Upper lobe of right lung (tissue), 1 donor: ENCODE measurements around the gene CBL. TPM values are rescaled to one million over a fixed set of nuclear protein-coding genes. Genes with fewer than 3 reads are reported as not detected.
A peak's percentile ranks its signal among the peaks of the same experiment; 100 is the strongest.

Experiments
- ATAC-seq: fragments of 200-7000 bp; cut with Tn5 transposase; one replicate; pipeline ENCODE4 v1.9.1; 2020; ENCODE audit warnings: mild to moderate bottlenecking, moderate library complexity
- DNase-seq: peaks from one replicate; pipeline ENCODE4 v3.0.0-alpha.2; 2020
- H3K27ac ChIP-seq: fragments of 200-600 bp; one replicate; pipeline ENCODE4 v1.8.0; 2022
- H3K27me3 ChIP-seq: fragments of 200-600 bp; one replicate; pipeline ENCODE4 v1.8.0; 2022; ENCODE audit warnings: mild to moderate bottlenecking
- H3K36me3 ChIP-seq: fragments of 200-600 bp; one replicate; pipeline ENCODE4 v1.8.0; 2022
- H3K4me1 ChIP-seq: fragments of 200-600 bp; one replicate; pipeline ENCODE4 v1.8.0; 2022
- H3K4me3 ChIP-seq: fragments of 200-600 bp; one replicate; pipeline ENCODE4 v1.8.0; 2022; ENCODE audit warnings: mild to moderate bottlenecking
- H3K9me3 ChIP-seq: fragments of 200-600 bp; one replicate; pipeline ENCODE4 v1.8.0; 2022
- CTCF ChIP-seq: fragments of 200-600 bp; IDR thresholded peaks from one replicate; pipeline ENCODE4 v1.8.0; 2022; ENCODE audit warnings: antibody characterized with exemption
- intact Hi-C: fragments of 100-400 bp; cut with DNase I; formaldehyde crosslinking; loops from one replicate; pipeline ENCODE4 v1.11.0; 2022
- total RNA-seq: library from RNA; stranded (reverse); fragmentation: NEBNext Ultra II Directional; extraction: Animal tissue kit (Norgen Biotek cat#: 25700); gene quantifications from one replicate; pipeline ENCODE4 v1.2.1, GENCODE V29; 2021
- donor health status: DM: no; HTN: yes; CAD: no; lungs with severe emphysema.

CBL gene
- total RNA-seq, 1 donor from 2014 or later: 30.0 TPM

GRCh38 chr11:119307974-119308373 is 101.8 kb downstream of the CBL start:
- no peaks in the 10 kb centered on the region for H3K27me3 ChIP-seq
- intact Hi-C loops: no loop called here
- no peak overlapping the region for H3K4me3 ChIP-seq
- no peaks in the 10 kb centered on the region for H3K4me1 ChIP-seq
- no peak for TF ChIP-seq CTCF
- H3K36me3 ChIP-seq: peaks cover 42% of the 10 kb centered on the region
- H3K27ac ChIP-seq: no peak overlapping the region
- H3K9me3 ChIP-seq: no peaks in the 10 kb centered on the region
- ATAC-seq (no peak), DNase-seq (no peak)

- no peak for TF ChIP-seq CTCF
- intact Hi-C loops: no loop called here
- Histone ChIP-seq H3K4me1 (no peaks in the 10 kb centered on the region), H3K9me3 (no peaks in the 10 kb centered on the region), H3K27me3 (no peaks in the 10 kb centered on the region), H3K4me3 (no peak overlapping the region), H3K27ac (no peak overlapping the region), H3K36me3 (peaks cover 28% of the 10 kb centered on the region)
- DNase-seq (no peak), ATAC-seq (no peak)
Observed at GRCh38 chr11:119309411-119309810, 103.3 kb downstream of the CBL start.

GRCh38 chr11:119309953-119310681 is 104.0 kb downstream of the CBL start:
- Histone ChIP-seq H3K4me1 (no peaks in the 10 kb centered on the region), H3K9me3 (no peaks in the 10 kb centered on the region), H3K4me3 (no peak overlapping the region), H3K36me3 (peaks cover 24% of the 10 kb centered on the region), H3K27ac (no peak overlapping the region), H3K27me3 (peaks cover 5% of the 10 kb centered on the region)
- TF ChIP-seq CTCF: no peak
- intact Hi-C loops: loop anchor here (10.0 kb wide), 1 partner anchor 105 kb away; the partner anchor contains the start of gene CBL
- ATAC-seq (no peak), DNase-seq (no peak)

GRCh38 chr11:119310682-119311052 is 104.5 kb downstream of the CBL start:
- ATAC-seq (no peak), DNase-seq (no peak)
- TF ChIP-seq CTCF: no peak
- Histone ChIP-seq H3K9me3 (no peaks in the 10 kb centered on the region), H3K36me3 (peaks cover 19% of the 10 kb centered on the region), H3K27ac (no peak overlapping the region), H3K4me3 (no peak overlapping the region), H3K4me1 (no peaks in the 10 kb centered on the region), H3K27me3 (peaks cover 7% of the 10 kb centered on the region)
- intact Hi-C loops: loop anchor here (10.0 kb wide), 1 partner anchor 106 kb away; the partner anchor contains the start of gene CBL

GRCh38 chr11:119314726-119315125 is 108.6 kb downstream of the CBL start:
- DNase-seq: no peak
- intact Hi-C loops: loop anchor here (10.0 kb wide), 1 partner anchor 110 kb away; the partner anchor contains the start of gene CBL
- no peak overlapping the region for H3K27ac ChIP-seq
- H3K9me3 ChIP-seq: no peaks in the 10 kb centered on the region
- peaks cover 20% of the 10 kb centered on the region for H3K4me1 ChIP-seq
- ATAC-seq: no peak
- no peaks in the 10 kb centered on the region for H3K36me3 ChIP-seq
- TF ChIP-seq CTCF: no peak
- peaks cover 17% of the 10 kb centered on the region for H3K27me3 ChIP-seq
- H3K4me3 ChIP-seq: peak overlapping the region; percentile 57
